Loucy (cell line): ENCODE results near the gene PAM.

Experiments used
- H2AFZ ChIP-seq: fragments of 200-600 bp; sonication (generic); 2 replicates; pipeline ENCODE4 v1.6.0; 2016; ENCODE audit warnings: antibody characterized with exemption, mild to moderate bottlenecking, low read length, moderate library complexity
- H3F3A ChIP-seq: fragments of 200-600 bp; 2 replicates; pipeline ENCODE4 v1.6.0; 2016; ENCODE audit warnings: antibody characterized with exemption, low read depth, mild to moderate bottlenecking
- H3K27me3 ChIP-seq: fragments of 200-600 bp; sonication (generic); 2 replicates; pipeline ENCODE4 v1.6.1; 2014; ENCODE audit warnings: low read length, mild to moderate bottlenecking; ENCODE audit not compliant: insufficient read depth, poor library complexity, severe bottlenecking
- H3K36me3 ChIP-seq: fragments of 200-600 bp; sonication (generic); 2 replicates; pipeline ENCODE4 v1.6.1; 2016; ENCODE audit warnings: low read length; ENCODE audit not compliant: insufficient read depth
- H3K4me1 ChIP-seq: fragments of 200-600 bp; sonication (generic); 2 replicates; pipeline ENCODE4 v1.5.1; 2014; ENCODE audit warnings: low read length, mild to moderate bottlenecking; ENCODE audit not compliant: insufficient read depth, poor library complexity, severe bottlenecking
- H3K4me2 ChIP-seq: fragments of 200-600 bp; sonication (generic); 2 replicates; pipeline ENCODE4 v1.6.0; 2014; ENCODE audit warnings: antibody characterized with exemption, low read length, low read depth, mild to moderate bottlenecking; ENCODE audit not compliant: poor library complexity, severe bottlenecking
- H3K4me3 ChIP-seq: fragments of 200-600 bp; sonication (generic); 2 replicates; pipeline ENCODE4 v1.5.1; 2014; ENCODE audit warnings: low read length, mild to moderate bottlenecking, mixed read lengths; ENCODE audit not compliant: poor library complexity, severe bottlenecking
- H3K79me2 ChIP-seq: fragments of 200-600 bp; sonication (generic); 2 replicates; pipeline ENCODE4 v1.6.1; 2014; ENCODE audit warnings: low read length; ENCODE audit not compliant: insufficient read depth
- H3K9ac ChIP-seq: fragments of 200-600 bp; sonication (generic); 2 replicates; pipeline ENCODE4 v1.6.0; 2014; ENCODE audit warnings: mild to moderate bottlenecking, low read depth, low read length, moderate library complexity; ENCODE audit not compliant: poor library complexity, severe bottlenecking
- H3K9me2 ChIP-seq: fragments of 200-600 bp; sonication (generic); replicated peaks from 2 replicates; pipeline ENCODE4 v1.6.1; 2016; ENCODE audit warnings: low read depth, low read length, mixed read lengths
- H3K9me3 ChIP-seq: fragments of 200-600 bp; sonication (generic); 2 replicates; pipeline ENCODE4 v1.6.1; 2014; ENCODE audit warnings: mild to moderate bottlenecking, antibody characterized with exemption, low read length, low read depth; ENCODE audit not compliant: insufficient read depth
- H4K20me1 ChIP-seq: fragments of 200-600 bp; sonication (generic); 2 replicates; pipeline ENCODE4 v1.6.0; 2014; ENCODE audit warnings: antibody characterized with exemption, low read length, mild to moderate bottlenecking; ENCODE audit not compliant: insufficient read depth, poor library complexity, severe bottlenecking
- CTCF ChIP-seq: fragments of 200-600 bp; sonication (generic); conservative IDR thresholded peaks from 2 replicates; pipeline ENCODE4 v1.5.1; 2014; ENCODE audit warnings: mild to moderate bottlenecking, antibody characterized with exemption, low read length
- EZH2phosphoT487 ChIP-seq: fragments of 200-600 bp; IDR thresholded peaks from 2 replicates; pipeline ENCODE4 v1.6.1; 2018; ENCODE audit warnings: antibody characterized with exemption, mild to moderate bottlenecking, moderate library complexity, borderline replicate concordance

PAM gene

GRCh38 chr5:102988459-102988858 lies 233.4 kb downstream of the PAM start:
- Histone ChIP-seq H3F3A (no peaks in the 10 kb centered on the region), H3K4me1 (no peaks in the 10 kb centered on the region), H3K9ac (no peak overlapping the region), H3K4me2 (no peak overlapping the region), H3K27me3 (no peaks in the 10 kb centered on the region), H3K9me3 (no peaks in the 10 kb centered on the region), H3K36me3 (no peaks in the 10 kb centered on the region), H2AFZ (no peak overlapping the region), H3K4me3 (no peak overlapping the region), H4K20me1 (no peaks in the 10 kb centered on the region), H3K9me2 (no peaks in the 10 kb centered on the region), H3K79me2 (no peaks in the 10 kb centered on the region)
- no peak for TF ChIP-seq EZH2phosphoT487

GRCh38 chr5:102991802-102992201 lies 236.7 kb downstream of the PAM start:
- no peaks in the 10 kb centered on the region for H3K36me3 ChIP-seq
- H3F3A ChIP-seq = no peaks in the 10 kb centered on the region
- H2AFZ ChIP-seq = no peak overlapping the region
- no peaks in the 10 kb centered on the region for H3K9me2 ChIP-seq
- no peaks in the 10 kb centered on the region for H3K9me3 ChIP-seq
- H4K20me1 ChIP-seq = no peaks in the 10 kb centered on the region
- TF ChIP-seq EZH2phosphoT487 (no peak), CTCF (no peak)
- H3K4me1 ChIP-seq = no peaks in the 10 kb centered on the region
- no peaks in the 10 kb centered on the region for H3K27me3 ChIP-seq
- no peak overlapping the region for H3K9ac ChIP-seq
- H3K4me3 ChIP-seq = no peak overlapping the region
- H3K79me2 ChIP-seq = no peaks in the 10 kb centered on the region
- no peak overlapping the region for H3K4me2 ChIP-seq

GRCh38 chr5:102996011-102996575 lies 241.0 kb downstream of the PAM start:
- no peaks in the 10 kb centered on the region for H3K9me3 ChIP-seq
- no peaks in the 10 kb centered on the region for H3F3A ChIP-seq
- H3K9ac ChIP-seq = no peak overlapping the region
- no peaks in the 10 kb centered on the region for H3K4me1 ChIP-seq
- TF ChIP-seq EZH2phosphoT487 = no peak
- no peak for TF ChIP-seq CTCF
- no peaks in the 10 kb centered on the region for H3K9me2 ChIP-seq
- H3K27me3 ChIP-seq = no peaks in the 10 kb centered on the region
- H2AFZ ChIP-seq = no peak overlapping the region
- H3K4me3 ChIP-seq = no peak overlapping the region
- H4K20me1 ChIP-seq = no peaks in the 10 kb centered on the region
- no peaks in the 10 kb centered on the region for H3K79me2 ChIP-seq
- H3K4me2 ChIP-seq = no peak overlapping the region
- no peaks in the 10 kb centered on the region for H3K36me3 ChIP-seq

DNA sequence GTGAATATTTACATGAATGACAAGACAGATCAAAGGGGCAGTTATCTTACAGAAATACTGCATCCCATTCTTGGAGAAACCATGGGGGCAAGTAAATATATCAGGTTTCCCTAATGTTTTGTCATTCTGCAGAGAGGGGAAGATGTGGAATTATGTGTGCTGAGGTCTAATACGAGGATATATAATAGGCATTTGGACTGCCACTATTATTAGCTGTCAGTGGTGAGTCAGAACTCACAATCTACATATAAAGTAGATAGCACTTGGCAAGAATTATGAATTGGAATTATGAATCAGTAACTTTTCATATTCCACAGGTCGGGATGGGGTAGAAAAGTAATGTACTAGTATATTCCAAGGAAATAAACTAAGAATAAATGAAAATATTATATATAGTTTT lies 243.1 kb downstream of the PAM start:
- TF ChIP-seq EZH2phosphoT487 = no peak
- TF ChIP-seq CTCF = no peak
- no peaks in the 10 kb centered on the region for H3K79me2 ChIP-seq

More for the DNA sequence above, 243.1 kb downstream of the PAM start:
- no peaks in the 10 kb centered on the region for H3K9me3 ChIP-seq
- no peak overlapping the region for H3K4me2 ChIP-seq
- no peaks in the 10 kb centered on the region for H3K4me1 ChIP-seq
- no peak overlapping the region for H3K9ac ChIP-seq
- H2AFZ ChIP-seq = no peak overlapping the region
- H3F3A ChIP-seq = no peaks in the 10 kb centered on the region
- H3K4me3 ChIP-seq = no peak overlapping the region
- H3K9me2 ChIP-seq = no peaks in the 10 kb centered on the region
- no peaks in the 10 kb centered on the region for H3K36me3 ChIP-seq
- H3K27me3 ChIP-seq = no peaks in the 10 kb centered on the region
- no peaks in the 10 kb centered on the region for H4K20me1 ChIP-seq
